ENCODE measurements around the gene VSIG1.

The VSIG1 gene

DNA sequence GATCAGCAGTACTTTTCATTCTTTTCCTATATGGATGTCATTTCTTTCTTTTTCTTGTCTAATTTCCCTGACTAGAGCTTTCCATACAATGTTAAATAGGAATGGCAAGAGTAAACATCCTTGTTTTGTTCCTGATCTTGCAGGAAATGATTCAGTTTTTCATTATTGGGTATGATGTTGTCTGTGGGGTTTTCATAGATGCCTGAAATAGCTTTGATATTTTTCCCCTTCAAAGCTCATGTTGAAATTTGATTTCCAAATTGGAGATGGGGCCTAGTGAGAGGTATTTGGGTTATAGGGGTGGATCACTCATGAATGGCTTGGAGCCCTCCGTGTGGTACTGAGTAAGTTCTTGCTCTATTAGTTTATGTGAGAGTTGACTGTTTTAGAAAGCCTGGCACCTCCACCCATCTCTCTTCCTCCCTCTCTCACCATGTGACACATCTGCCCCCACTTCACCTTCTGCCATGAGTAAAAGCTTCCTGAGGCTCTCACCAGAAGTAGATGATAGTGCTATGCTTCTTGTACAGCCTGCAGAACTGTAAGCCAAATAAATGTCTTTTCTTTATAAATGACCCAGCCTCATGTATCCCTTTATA, 22.3 kb upstream of the VSIG1 start:
- DNase-seq (ENCODE audit: extremely low spot score): no peak
- ChIA-PET CTCF (interaction anchor here (3.1 kb wide), 1 partner anchor 48 kb away, joined by 13 read pairs; no protein-coding TSS in a partner anchor), POLR2A (no interaction called here)
- no peak for TF ChIP-seq TARDBP (IDR thresholded peaks at IDR 0.05)
- TF ChIP-seq LEF1 (IDR thresholded peaks at IDR 0.05; ENCODE audit: borderline replicate concordance): no peak
- TF ChIP-seq CTBP1 (IDR thresholded peaks at IDR 0.05; ENCODE audit: borderline replicate concordance): no peak
- TF ChIP-seq FOXK2 (IDR thresholded peaks at IDR 0.05): no peak
- TF ChIP-seq NFRKB (IDR thresholded peaks at IDR 0.05): no peak
- TF ChIP-seq, protein P1, sequence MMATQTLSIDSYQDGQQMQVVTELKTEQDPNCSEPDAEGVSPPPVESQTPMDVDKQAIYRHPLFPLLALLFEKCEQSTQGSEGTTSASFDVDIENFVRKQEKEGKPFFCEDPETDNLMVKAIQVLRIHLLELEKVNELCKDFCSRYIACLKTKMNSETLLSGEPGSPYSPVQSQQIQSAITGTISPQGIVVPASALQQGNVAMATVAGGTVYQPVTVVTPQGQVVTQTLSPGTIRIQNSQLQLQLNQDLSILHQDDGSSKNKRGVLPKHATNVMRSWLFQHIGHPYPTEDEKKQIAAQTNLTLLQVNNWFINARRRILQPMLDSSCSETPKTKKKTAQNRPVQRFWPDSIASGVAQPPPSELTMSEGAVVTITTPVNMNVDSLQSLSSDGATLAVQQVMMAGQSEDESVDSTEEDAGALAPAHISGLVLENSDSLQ (IDR thresholded peaks at IDR 0.05): no peak
- TF ChIP-seq BHLHE40 (IDR thresholded peaks at IDR 0.05; ENCODE audit: borderline replicate concordance): no peak
- no peak for TF ChIP-seq ARNT (IDR thresholded peaks at IDR 0.05)
- TF ChIP-seq ZNF384 (IDR thresholded peaks at IDR 0.05): no peak
- no peak for TF ChIP-seq ELF4 (IDR thresholded peaks at IDR 0.05)
- no peak for TF ChIP-seq FOXA1 (IDR thresholded peaks at IDR 0.05)
- TF ChIP-seq FOXM1 (IDR thresholded peaks at IDR 0.05; ENCODE audit: borderline replicate concordance): no peak
- TF ChIP-seq L3MBTL2 (conservative IDR thresholded peaks at IDR 0.05): no peak

- TF ChIP-seq LEF1 (IDR thresholded peaks at IDR 0.05; ENCODE audit: borderline replicate concordance) (no peak), ELF4 (IDR thresholded peaks at IDR 0.05) (no peak), ARNT (IDR thresholded peaks at IDR 0.05) (no peak), L3MBTL2 (conservative IDR thresholded peaks at IDR 0.05) (no peak), SP1 (IDR thresholded peaks at IDR 0.05) (no peak), HDGF (IDR thresholded peaks at IDR 0.05; ENCODE audit: borderline replicate concordance) (no peak), BHLHE40 (IDR thresholded peaks at IDR 0.05; ENCODE audit: borderline replicate concordance) (no peak), TARDBP (IDR thresholded peaks at IDR 0.05) (no peak), FOXM1 (IDR thresholded peaks at IDR 0.05; ENCODE audit: borderline replicate concordance) (no peak), FOXA1 (IDR thresholded peaks at IDR 0.05) (no peak), SUZ12 (IDR thresholded peaks at IDR 0.05) (no peak), NFRKB (IDR thresholded peaks at IDR 0.05) (no peak), FOXK2 (IDR thresholded peaks at IDR 0.05) (no peak), ZNF384 (IDR thresholded peaks at IDR 0.05) (no peak), CTBP1 (IDR thresholded peaks at IDR 0.05; ENCODE audit: borderline replicate concordance) (no peak)
- TF ChIP-seq, protein P1 (IDR thresholded peaks at IDR 0.05): no peak
- CTCF ChIA-PET: no interaction called here
- POLR2A ChIA-PET: no interaction called here
- no peak for DNase-seq (ENCODE audit: extremely low spot score)
These were observed 19.5 kb upstream of the VSIG1 start for GRCh38 chrX:108025376-108025775.

DNA sequence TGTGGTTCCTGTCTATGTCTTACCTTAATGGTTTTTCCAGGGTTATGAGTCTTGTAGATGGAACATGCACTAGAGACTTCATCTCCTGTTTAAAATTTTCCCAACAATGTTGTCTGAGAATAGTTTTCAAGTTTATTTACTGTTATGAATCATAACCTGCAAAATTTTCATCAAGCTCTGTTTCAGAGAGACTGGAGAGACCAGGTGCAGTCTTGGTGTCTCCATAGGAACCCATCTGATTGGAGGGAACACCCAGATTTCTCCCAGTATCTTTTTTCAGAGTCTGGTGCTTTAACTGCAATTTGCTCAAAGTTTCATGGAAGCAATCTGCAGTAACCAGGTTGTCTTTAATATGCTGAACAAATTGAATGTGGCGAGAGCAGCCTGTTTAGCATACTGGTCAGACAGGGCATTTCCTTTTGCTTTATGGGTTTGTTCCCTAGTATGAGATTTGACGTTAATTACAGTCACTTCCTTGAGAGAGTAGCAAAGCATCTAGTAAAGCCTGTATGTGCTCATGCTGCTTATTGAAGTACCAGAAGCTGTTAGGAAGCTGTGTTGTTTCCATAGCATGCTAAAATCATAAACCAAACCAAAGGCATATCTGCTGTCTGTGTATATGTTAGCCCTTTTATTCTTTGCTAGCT, 18.8 kb upstream of the VSIG1 start:
- ChIA-PET CTCF (no interaction called here), POLR2A (no interaction called here)
- TF ChIP-seq L3MBTL2 (conservative IDR thresholded peaks at IDR 0.05) (no peak), SP1 (IDR thresholded peaks at IDR 0.05) (no peak), NFRKB (IDR thresholded peaks at IDR 0.05) (no peak), LEF1 (IDR thresholded peaks at IDR 0.05; ENCODE audit: borderline replicate concordance) (no peak), ARNT (IDR thresholded peaks at IDR 0.05) (no peak), SUZ12 (IDR thresholded peaks at IDR 0.05) (no peak), FOXK2 (IDR thresholded peaks at IDR 0.05) (no peak), CTBP1 (IDR thresholded peaks at IDR 0.05; ENCODE audit: borderline replicate concordance) (no peak), HDGF (IDR thresholded peaks at IDR 0.05; ENCODE audit: borderline replicate concordance) (no peak), ELF4 (IDR thresholded peaks at IDR 0.05) (no peak)
- no peak for DNase-seq (ENCODE audit: extremely low spot score)

DNA sequence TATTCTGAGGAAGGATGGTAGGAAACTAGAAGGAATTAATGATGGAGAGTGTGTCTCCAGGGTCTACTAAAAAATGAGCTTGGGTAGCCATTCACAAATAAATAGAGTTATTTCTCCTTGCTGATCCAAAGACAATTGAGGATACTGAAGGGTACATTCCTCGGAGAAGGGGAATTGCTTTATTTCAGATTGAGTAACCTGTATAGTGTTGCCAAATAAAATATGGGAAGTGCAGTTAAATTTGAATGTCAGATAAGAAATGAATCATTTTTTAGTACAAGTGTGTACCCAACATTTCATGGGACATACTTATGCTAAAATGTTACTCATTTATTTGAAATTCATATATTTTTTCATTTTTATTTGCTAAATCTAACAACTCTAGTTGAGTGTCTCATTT, 16.0 kb upstream of the VSIG1 start:
- CTCF ChIA-PET: interaction anchor here (0.6 kb wide), 1 partner anchor 42 kb away, joined by 3 read pairs; no protein-coding TSS in a partner anchor
- POLR2A ChIA-PET: no interaction called here

GRCh38 chrX:108029928-108030711, 14.7 kb upstream of the VSIG1 start:
- ChIA-PET POLR2A (no interaction called here), CTCF (interaction anchor here (0.8 kb wide), 1 partner anchor 29 kb away, joined by 3 read pairs; no protein-coding TSS in a partner anchor)
- no peak for DNase-seq (ENCODE audit: extremely low spot score)
- TF ChIP-seq ARNT (IDR thresholded peaks at IDR 0.05): no peak
- no peak for TF ChIP-seq SUZ12 (IDR thresholded peaks at IDR 0.05)
- no peak for TF ChIP-seq L3MBTL2 (conservative IDR thresholded peaks at IDR 0.05)
- TF ChIP-seq FOXK2 (IDR thresholded peaks at IDR 0.05): no peak
- TF ChIP-seq, protein P1 (IDR thresholded peaks at IDR 0.05): no peak
- TF ChIP-seq CTBP1 (IDR thresholded peaks at IDR 0.05; ENCODE audit: borderline replicate concordance): no peak

More for the DNA sequence above, 16.0 kb upstream of the VSIG1 start:
- TF ChIP-seq TARDBP (IDR thresholded peaks at IDR 0.05) (no peak), HDGF (IDR thresholded peaks at IDR 0.05; ENCODE audit: borderline replicate concordance) (no peak), ELF4 (IDR thresholded peaks at IDR 0.05) (no peak)
- no peak for DNase-seq (ENCODE audit: extremely low spot score)

DNA sequence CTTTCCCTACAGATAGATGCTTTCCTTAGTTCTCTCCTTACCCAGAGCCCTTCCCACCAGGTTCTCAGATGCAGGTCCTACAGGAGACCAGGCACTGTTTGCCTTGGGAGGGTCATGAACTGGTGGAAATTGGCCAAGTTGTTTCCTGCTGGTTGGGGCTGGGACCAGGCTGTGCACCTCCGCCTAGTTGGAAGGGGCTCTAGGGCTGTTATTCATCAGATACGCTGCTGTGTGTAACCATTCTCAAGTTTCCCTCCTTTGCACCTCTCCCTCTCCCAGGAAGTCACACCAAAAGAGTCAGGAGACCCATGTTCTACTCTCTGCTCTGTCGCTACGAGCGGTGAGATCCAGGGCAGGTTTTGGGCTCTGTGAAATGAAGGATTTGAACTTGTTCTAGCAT, 11.9 kb upstream of the VSIG1 start:
- TF ChIP-seq BHLHE40 (IDR thresholded peaks at IDR 0.05; ENCODE audit: borderline replicate concordance) (no peak), TARDBP (IDR thresholded peaks at IDR 0.05) (no peak), SUZ12 (IDR thresholded peaks at IDR 0.05) (no peak)
- no peak for DNase-seq (ENCODE audit: extremely low spot score)
- POLR2A ChIA-PET: no interaction called here
- CTCF ChIA-PET: no interaction called here

Data from HEK293T (cell line).